ENCODE measurements around the gene NGEF.

GRCh38 chr2:232884001-232884421 is 129.0 kb downstream of the NGEF start:
- TF ChIP-seq, protein P1, sequence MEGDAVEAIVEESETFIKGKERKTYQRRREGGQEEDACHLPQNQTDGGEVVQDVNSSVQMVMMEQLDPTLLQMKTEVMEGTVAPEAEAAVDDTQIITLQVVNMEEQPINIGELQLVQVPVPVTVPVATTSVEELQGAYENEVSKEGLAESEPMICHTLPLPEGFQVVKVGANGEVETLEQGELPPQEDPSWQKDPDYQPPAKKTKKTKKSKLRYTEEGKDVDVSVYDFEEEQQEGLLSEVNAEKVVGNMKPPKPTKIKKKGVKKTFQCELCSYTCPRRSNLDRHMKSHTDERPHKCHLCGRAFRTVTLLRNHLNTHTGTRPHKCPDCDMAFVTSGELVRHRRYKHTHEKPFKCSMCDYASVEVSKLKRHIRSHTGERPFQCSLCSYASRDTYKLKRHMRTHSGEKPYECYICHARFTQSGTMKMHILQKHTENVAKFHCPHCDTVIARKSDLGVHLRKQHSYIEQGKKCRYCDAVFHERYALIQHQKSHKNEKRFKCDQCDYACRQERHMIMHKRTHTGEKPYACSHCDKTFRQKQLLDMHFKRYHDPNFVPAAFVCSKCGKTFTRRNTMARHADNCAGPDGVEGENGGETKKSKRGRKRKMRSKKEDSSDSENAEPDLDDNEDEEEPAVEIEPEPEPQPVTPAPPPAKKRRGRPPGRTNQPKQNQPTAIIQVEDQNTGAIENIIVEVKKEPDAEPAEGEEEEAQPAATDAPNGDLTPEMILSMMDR (IDR thresholded peaks at IDR 0.05): no peak
- no peak for TF ChIP-seq POLR2AphosphoS5 (IDR thresholded peaks at IDR 0.05)

Measured in suprapubic skin (tissue), 3 donors.